Amniotic epithelial cell (primary cell): Measurements from ENCODE around the gene TRIM71.
"Not testable (repeated sequence)": the region's sequence is repeated elsewhere in the genome, so short reads cannot be mapped to it uniquely, and the experiment has no call there.

Source experiments
- DNase-seq: peaks from one replicate; pipeline ENCODE4 v3.0.0-alpha.2; 2010; ENCODE audit warnings: low read depth

TRIM71 gene

DNA sequence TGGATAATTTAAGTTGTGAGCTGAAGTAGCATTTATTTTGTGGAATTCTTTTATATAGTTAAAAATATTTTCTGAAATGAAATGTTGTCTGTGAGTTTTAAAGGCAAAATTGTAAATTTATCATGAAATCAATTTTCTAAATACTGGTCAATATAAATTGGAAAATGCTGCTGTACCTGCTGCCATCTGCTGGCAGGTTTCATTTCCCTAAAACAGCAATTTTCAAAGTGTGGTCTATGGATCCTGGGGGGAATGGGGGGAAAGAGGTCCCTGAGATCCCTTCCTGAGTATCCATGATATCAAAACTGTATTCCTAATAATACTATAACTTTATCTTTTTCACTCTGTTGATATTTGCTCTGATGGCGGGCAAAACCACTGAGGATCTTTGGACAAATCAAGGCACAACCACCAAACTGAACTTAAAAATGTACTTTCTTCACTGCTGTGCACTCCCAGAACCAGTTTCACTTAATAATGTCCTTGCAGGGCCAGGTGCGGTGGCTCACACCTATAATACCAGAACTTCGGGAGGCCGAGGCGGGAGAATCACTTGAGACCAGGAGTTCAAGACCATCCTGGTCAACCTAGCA is 116.4 kb downstream of the TRIM71 start:
- no peak for DNase-seq

GRCh38 chr3:32937331-32937730 is 119.5 kb downstream of the TRIM71 start:
- no peak for DNase-seq

DNA sequence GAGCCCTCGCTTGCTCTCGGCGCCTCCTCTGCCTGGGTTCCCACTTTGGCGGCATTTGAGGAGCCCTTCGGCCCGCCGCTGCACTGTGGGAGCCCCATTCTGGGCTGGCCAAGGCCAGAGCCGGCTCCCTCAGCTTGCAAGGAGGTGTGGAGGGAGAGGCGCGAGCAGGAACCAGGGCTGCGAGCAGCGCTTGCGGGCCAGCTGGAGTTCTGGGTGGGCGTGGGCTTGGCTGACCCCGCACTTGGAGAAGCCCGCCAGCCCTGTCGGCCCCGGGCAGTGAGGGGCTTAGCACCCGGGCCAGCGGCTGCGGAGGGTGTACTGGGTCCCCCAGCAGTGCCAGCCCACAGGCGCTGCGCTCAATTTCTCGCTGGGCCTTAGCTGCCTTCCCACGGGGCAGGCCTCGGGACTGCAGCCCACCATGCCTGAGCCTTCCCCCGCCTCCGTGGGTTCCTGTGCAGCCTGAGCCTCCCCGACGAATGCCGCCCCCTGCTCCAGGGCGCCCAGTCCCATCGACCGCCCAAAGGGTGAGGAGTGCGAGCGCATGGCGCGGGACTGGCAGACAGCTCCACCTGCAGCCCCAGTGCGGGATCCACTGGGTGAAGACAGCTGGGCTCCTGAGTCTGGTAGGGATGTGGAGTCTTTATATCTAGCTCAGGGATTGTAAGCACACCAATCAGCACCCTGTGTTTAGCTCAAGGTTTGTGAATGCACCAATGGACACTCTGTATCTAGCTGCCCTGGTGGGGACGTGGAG is 121.9 kb downstream of the TRIM71 start:
- DNase-seq: not testable (repeated sequence)

DNA sequence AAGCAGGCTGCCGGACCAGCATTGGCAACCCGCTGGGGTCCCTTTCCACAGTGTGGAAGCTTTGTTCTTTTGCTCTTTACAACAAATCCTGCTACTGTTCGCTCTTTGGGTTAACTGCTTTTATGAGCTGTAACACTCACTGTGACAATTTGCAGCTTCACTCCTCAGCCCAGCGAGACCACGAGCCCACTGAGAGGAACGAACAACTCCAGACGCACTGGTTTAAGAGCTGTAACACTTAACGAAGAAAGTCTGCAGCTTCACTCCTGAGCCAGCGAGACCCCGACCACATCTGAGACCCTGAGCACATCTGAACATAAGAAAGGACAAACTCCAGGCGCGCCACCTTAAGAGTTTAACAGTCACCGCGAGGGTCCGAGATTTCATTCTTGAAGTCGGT is 122.9 kb downstream of the TRIM71 start:
- DNase-seq: no peak

- DNase-seq: peak; percentile 21
Observed at GRCh38 chr3:32945136-32945535, 127.3 kb downstream of the TRIM71 start.

GRCh38 chr3:32945598-32945997 is 127.8 kb downstream of the TRIM71 start:
- not testable (repeated sequence) for DNase-seq

GRCh38 chr3:32946973-32947788 is 129.4 kb downstream of the TRIM71 start:
- no peak for DNase-seq
